Astrocyte (in vitro differentiated cells and primary cell): Measurements from ENCODE around the gene AP3M1. TPM values are rescaled to one million over a fixed set of nuclear protein-coding genes. Genes with fewer than 3 reads are reported as not detected.
A peak's percentile ranks its signal among the peaks of the same experiment; 100 is the strongest.

Source experiments
- DNase-seq: peaks from one replicate; pipeline ENCODE4 v3.0.0-alpha.2; 2010; ENCODE audit warnings: low read depth
- FAIRE-seq: peaks from 2 replicates; lab custom pipeline; 2011; peaks lifted over from hg19 to GRCh38; lab: Jason Lieb, UNC
- H2AFZ ChIP-seq: 2 replicates; pipeline ENCODE4 v1.6.0; 2012; ENCODE audit warnings: low read depth, low read length, inconsistent platforms
- H3K27ac ChIP-seq: 2 replicates; pipeline ENCODE4 v1.5.1; 2011; ENCODE audit warnings: low read depth, low read length, inconsistent platforms
- H3K27me3 ChIP-seq: 2 replicates; pipeline ENCODE4 v1.6.0; 2011; ENCODE audit warnings: low read length, inconsistent platforms; ENCODE audit not compliant: insufficient read depth
- H3K36me3 ChIP-seq: 2 replicates; pipeline ENCODE4 v1.5.1; 2011; ENCODE audit warnings: low read length, inconsistent platforms; ENCODE audit not compliant: insufficient read depth
- H3K4me1 ChIP-seq: 2 replicates; pipeline ENCODE4 v1.5.1; 2011; ENCODE audit warnings: low read length, inconsistent platforms; ENCODE audit not compliant: insufficient read depth
- H3K4me2 ChIP-seq: 2 replicates; pipeline ENCODE4 v1.6.0; 2012; ENCODE audit warnings: low read length, inconsistent platforms
- H3K4me3 ChIP-seq: 2 replicates; pipeline ENCODE4 v1.5.1; 2011; ENCODE audit warnings: low read depth, mild to moderate bottlenecking, low read length, inconsistent platforms; ENCODE audit not compliant: insufficient read depth
- H3K79me2 ChIP-seq: 2 replicates; pipeline ENCODE4 v1.6.0; 2012; ENCODE audit warnings: mild to moderate bottlenecking, low read length, inconsistent platforms; ENCODE audit not compliant: insufficient read depth
- H3K9ac ChIP-seq: 2 replicates; pipeline ENCODE4 v1.6.0; 2012; ENCODE audit warnings: mild to moderate bottlenecking, low read length, inconsistent platforms
- H3K9me3 ChIP-seq: 2 replicates; pipeline ENCODE4 v1.5.1; 2012; ENCODE audit warnings: low read depth, mild to moderate bottlenecking, low read length, inconsistent platforms; ENCODE audit not compliant: insufficient read depth
- H4K20me1 ChIP-seq: 2 replicates; pipeline ENCODE4 v1.6.0; 2012; ENCODE audit warnings: low read length, inconsistent platforms; ENCODE audit not compliant: insufficient read depth
- H3K27ac Mint-ChIP-seq: one replicate; pipeline ENCODE4 v1.8.0; 2021; ENCODE audit warnings: mild to moderate bottlenecking, mixed read lengths; ENCODE audit not compliant: unreplicated experiment
- H3K27me3 Mint-ChIP-seq: one replicate; pipeline ENCODE4 v1.8.0; 2021; ENCODE audit warnings: low read depth, mixed read lengths; ENCODE audit not compliant: unreplicated experiment
- H3K36me3 Mint-ChIP-seq: one replicate; pipeline ENCODE4 v1.8.0; 2021; ENCODE audit warnings: low read depth, mixed read lengths; ENCODE audit not compliant: unreplicated experiment
- H3K4me1 Mint-ChIP-seq: one replicate; pipeline ENCODE4 v1.8.0; 2021; ENCODE audit warnings: low read depth, mixed read lengths; ENCODE audit not compliant: unreplicated experiment
- H3K4me3 Mint-ChIP-seq: one replicate; pipeline ENCODE4 v1.8.0; 2021; ENCODE audit warnings: mild to moderate bottlenecking, moderate library complexity, mixed read lengths; ENCODE audit not compliant: unreplicated experiment
- H3K9me3 Mint-ChIP-seq: one replicate; pipeline ENCODE4 v1.8.0; 2021; ENCODE audit warnings: mild to moderate bottlenecking, mixed read lengths; ENCODE audit not compliant: unreplicated experiment
- CTCF ChIP-seq: IDR thresholded peaks from 2 replicates; pipeline ENCODE4 v1.5.1; 2011; ENCODE audit warnings: low read depth, mild to moderate bottlenecking, inconsistent platforms, low read length, moderate library complexity; ENCODE audit not compliant: insufficient read depth
- EZH2 ChIP-seq: IDR thresholded peaks from 2 replicates; pipeline ENCODE4 v1.6.1; 2012; ENCODE audit warnings: mild to moderate bottlenecking, low read length, inconsistent platforms; ENCODE audit not compliant: insufficient read depth
- total RNA-seq: library from RNA; stranded (reverse); gene quantifications from 2 replicates; pipeline ENCODE4 v1.2.1, GENCODE V29; 2021

AP3M1 gene
- total RNA-seq, 1 donor from 2014 or later, result 50.0 TPM

DNA sequence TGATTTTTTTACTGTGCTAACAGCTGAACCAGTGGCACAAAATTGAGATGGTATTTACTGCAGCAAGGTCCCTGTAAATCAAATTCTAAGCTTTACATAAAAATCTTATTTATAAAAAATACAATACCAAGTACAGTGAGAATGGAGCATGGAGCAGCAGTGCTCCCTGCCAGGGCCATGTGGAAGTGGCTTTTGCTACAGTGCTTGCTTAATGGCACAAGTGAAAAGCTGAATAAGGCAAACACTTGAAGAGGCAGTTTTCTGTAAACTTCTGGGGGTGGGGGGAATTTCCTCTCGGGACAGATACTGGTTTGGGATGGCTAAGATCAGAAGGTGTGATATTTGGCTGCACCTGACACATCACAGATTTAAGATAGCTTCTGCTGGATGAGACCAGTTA, 27.5 kb downstream of the AP3M1 start:
- H3K36me3 ChIP-seq, result peaks cover 54% of the 10 kb centered on the region
- DNase-seq, result no peak
- peaks cover 5% of the 10 kb centered on the region for H3K4me1 ChIP-seq
- TF ChIP-seq CTCF, result no peak
- Mint-ChIP-seq H3K36me3 (peaks cover 6% of the 10 kb centered on the region), H3K27me3 (no peaks in the 10 kb centered on the region), H3K4me1 (peaks cover 28% of the 10 kb centered on the region), H3K4me3 (no peak overlapping the region), H3K27ac (no peak overlapping the region), H3K9me3 (no peaks in the 10 kb centered on the region)
- no peaks in the 10 kb centered on the region for H3K79me2 ChIP-seq
- H2AFZ ChIP-seq, result no peak overlapping the region
- no peak for FAIRE-seq
- no peaks in the 10 kb centered on the region for H3K9me3 ChIP-seq
- no peak overlapping the region for H3K4me2 ChIP-seq
- peaks cover 38% of the 10 kb centered on the region for H4K20me1 ChIP-seq
- H3K27me3 ChIP-seq, result no peaks in the 10 kb centered on the region
- H3K27ac ChIP-seq, result no peak overlapping the region
- H3K4me3 ChIP-seq, result no peak overlapping the region
- no peak overlapping the region for H3K9ac ChIP-seq

DNA sequence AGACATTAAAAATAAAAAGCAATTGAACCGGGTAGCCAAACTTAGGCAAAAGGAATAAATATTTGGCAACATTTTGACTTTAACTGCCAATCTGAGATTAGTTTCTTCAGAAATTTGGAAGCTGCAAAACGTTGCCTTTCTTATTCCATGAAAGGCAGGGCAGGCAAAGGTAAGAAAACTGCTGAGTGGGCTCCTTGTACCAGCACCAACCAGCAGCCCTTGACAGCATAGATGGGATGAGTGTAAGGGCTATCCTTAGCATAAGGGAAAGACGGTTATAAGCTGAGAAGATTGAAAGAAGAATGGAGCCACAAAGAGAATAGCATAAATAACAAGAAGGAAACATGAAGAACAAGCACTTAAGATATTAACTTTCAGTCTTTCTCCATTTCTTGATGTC, 28.6 kb downstream of the AP3M1 start:
- peak overlapping the region; percentile 63 for H3K27ac Mint-ChIP-seq
- Histone ChIP-seq H3K9me3 (no peaks in the 10 kb centered on the region), H3K4me2 (no peak overlapping the region), H4K20me1 (peaks cover 47% of the 10 kb centered on the region), H3K27ac (no peak overlapping the region), H3K36me3 (peaks cover 63% of the 10 kb centered on the region), H3K9ac (no peak overlapping the region), H3K79me2 (no peaks in the 10 kb centered on the region), H3K4me1 (peaks cover 5% of the 10 kb centered on the region), H3K27me3 (no peaks in the 10 kb centered on the region), H3K4me3 (no peak overlapping the region), H2AFZ (no peak overlapping the region)
- H3K27me3 Mint-ChIP-seq, result no peaks in the 10 kb centered on the region
- peaks cover 28% of the 10 kb centered on the region for H3K4me1 Mint-ChIP-seq
- no peak overlapping the region for H3K4me3 Mint-ChIP-seq
- DNase-seq, result no peak
- TF ChIP-seq CTCF (no peak), EZH2 (no peak)
- no peak for FAIRE-seq
- H3K9me3 Mint-ChIP-seq, result no peaks in the 10 kb centered on the region
- H3K36me3 Mint-ChIP-seq, result peaks cover 10% of the 10 kb centered on the region

DNA sequence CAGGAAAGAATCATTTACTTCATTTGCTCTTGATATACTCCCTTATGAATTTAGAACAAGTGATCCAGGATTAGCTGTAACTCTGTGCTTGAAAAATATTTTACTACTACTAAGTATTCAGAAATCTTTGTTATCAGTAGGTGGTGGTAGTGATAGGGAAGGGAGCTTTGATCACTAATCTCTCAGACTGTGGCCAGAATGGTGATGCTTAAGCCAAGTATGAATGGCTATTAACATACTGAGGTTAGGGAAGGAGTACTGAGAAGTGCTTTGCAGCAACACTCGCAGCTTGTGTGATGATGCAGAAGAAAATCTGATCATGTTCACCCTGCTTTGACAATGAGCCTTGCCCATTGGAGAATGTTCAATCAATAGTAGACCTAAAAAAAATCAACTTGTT, 29.3 kb downstream of the AP3M1 start:
- FAIRE-seq (no peak), DNase-seq (peak; percentile 57)
- H3K9ac ChIP-seq, result no peak overlapping the region
- Mint-ChIP-seq H3K4me1 (peaks cover 28% of the 10 kb centered on the region), H3K4me3 (no peak overlapping the region), H3K9me3 (no peaks in the 10 kb centered on the region), H3K27ac (no peak overlapping the region), H3K36me3 (peaks cover 10% of the 10 kb centered on the region), H3K27me3 (no peaks in the 10 kb centered on the region)
- peaks cover 69% of the 10 kb centered on the region for H3K36me3 ChIP-seq
- no peak overlapping the region for H3K27ac ChIP-seq
- no peak overlapping the region for H2AFZ ChIP-seq
- no peaks in the 10 kb centered on the region for H3K79me2 ChIP-seq
- no peaks in the 10 kb centered on the region for H3K9me3 ChIP-seq
- H3K4me2 ChIP-seq, result no peak overlapping the region
- TF ChIP-seq CTCF (no peak), EZH2 (no peak)
- H4K20me1 ChIP-seq, result peaks cover 50% of the 10 kb centered on the region
- no peaks in the 10 kb centered on the region for H3K27me3 ChIP-seq
- H3K4me3 ChIP-seq, result no peak overlapping the region
- H3K4me1 ChIP-seq, result peaks cover 5% of the 10 kb centered on the region
